H1 (cell line): Measurements from ENCODE around the gene HHAT. TPM values are rescaled to one million over a fixed set of nuclear protein-coding genes. Genes with fewer than 3 reads are reported as not detected.

Experiments
- CTCF ChIA-PET: fragments of 300-600 bp; sonication (Branson Sonifier 250); formaldehyde crosslinking; loops from one replicate; lab custom pipeline; 2021; ENCODE audit not compliant: partially characterized antibody; lab: Charles Lee
- POLR2A ChIA-PET: fragments of 300-600 bp; sonication (Branson Sonifier 250); formaldehyde crosslinking; loops from one replicate; lab custom pipeline; 2021; ENCODE audit warnings: inconsistent platforms; ENCODE audit not compliant: partially characterized antibody; lab: Charles Lee
- DNase-seq, 2 experiments: peaks; one replicate each; pipeline versions ENCODE4 v3.0.0 to v3.0.0-alpha.2; 2010 to 2022; ENCODE audit warnings: low spot score in 2 of 2, low read depth in 1 of 2, mixed read lengths in 1 of 2
- FAIRE-seq: peaks from 2 replicates; lab custom pipeline; 2011; peaks lifted over from hg19 to GRCh38; lab: Jason Lieb, UNC
- H2AFZ ChIP-seq: 2 replicates; pipeline ENCODE4 v1.8.1; 2012; ENCODE audit warnings: low read length, inconsistent platforms
- H2AK5ac ChIP-seq: 2 replicates; pipeline ENCODE4 v1.6.1; 2013; ENCODE audit warnings: low read depth, low read length
- H2BK120ac ChIP-seq: replicated peaks from 2 replicates; pipeline ENCODE3; 2013; ENCODE audit warnings: low read depth, low read length, inconsistent platforms
- H2BK12ac ChIP-seq: 2 replicates; pipeline ENCODE4 v1.6.1; 2013; ENCODE audit warnings: low read depth, low read length
- H2BK15ac ChIP-seq: 2 replicates; pipeline ENCODE4 v1.6.1; 2013; ENCODE audit warnings: low read length
- H2BK20ac ChIP-seq: 2 replicates; pipeline ENCODE4 v1.6.1; 2013; ENCODE audit warnings: low read length
- H2BK5ac ChIP-seq: 2 replicates; pipeline ENCODE4 v1.6.1; 2013; ENCODE audit warnings: low read depth, low read length
- H3K14ac ChIP-seq: 2 replicates; pipeline ENCODE4 v1.6.1; 2013; ENCODE audit warnings: inconsistent platforms; ENCODE audit not compliant: insufficient read length
- H3K18ac ChIP-seq: 2 replicates; pipeline ENCODE4 v1.6.1; 2013; ENCODE audit warnings: low read length; ENCODE audit errors: extremely low read depth
- H3K23ac ChIP-seq: 2 replicates; pipeline ENCODE4 v1.6.1; 2013; ENCODE audit warnings: inconsistent platforms; ENCODE audit not compliant: insufficient read length
- H3K23me2 ChIP-seq: 2 replicates; pipeline ENCODE4 v1.6.1; 2013; ENCODE audit warnings: low read depth, low read length
- H3K27ac ChIP-seq: 2 replicates; pipeline ENCODE4 v1.6.1; 2011; ENCODE audit warnings: low read depth, low read length, inconsistent platforms
- H3K27me3 ChIP-seq, 4 experiments: replicated peaks in 1 of 4; 1 replicate in 1 of 4; 2 replicates in 3 of 4; pipeline versions ENCODE4 v1.6.1 to v1.8.1; 2011 to 2013; ENCODE audit warnings: low read length in 3 of 4, mild to moderate bottlenecking in 3 of 4, inconsistent platforms in 2 of 4, mixed read lengths in 2 of 4, moderate library complexity in 1 of 4; ENCODE audit not compliant: control insufficient read depth in 3 of 4, insufficient read depth in 3 of 4; ENCODE audit errors: extremely low read depth in 1 of 4
- H3K36me3 ChIP-seq, 4 experiments: 2 replicates each; pipeline versions ENCODE4 v1.6.1 to v1.8.1; 2011 to 2013; ENCODE audit warnings: mild to moderate bottlenecking in 4 of 4, low read length in 3 of 4, moderate library complexity in 2 of 4, control low read depth in 1 of 4, inconsistent platforms in 1 of 4; ENCODE audit not compliant: insufficient read depth in 4 of 4, control insufficient read depth in 2 of 4
- H3K4ac ChIP-seq: replicated peaks from 2 replicates; pipeline ENCODE3; 2013; ENCODE audit warnings: low read length, low read depth, mixed read lengths, inconsistent platforms; ENCODE audit not compliant: insufficient read length
- H3K4me1 ChIP-seq, 4 experiments: replicated peaks in 1 of 4; 1 replicate in 1 of 4; 2 replicates in 3 of 4; pipeline versions ENCODE4 v1.6.1 to v1.8.1; 2011 to 2013; ENCODE audit warnings: low read length in 3 of 4, inconsistent platforms in 2 of 4, mixed read lengths in 1 of 4; ENCODE audit not compliant: insufficient read depth in 4 of 4, control insufficient read depth in 3 of 4
- H3K4me2 ChIP-seq, 2 experiments: 2 replicates each; pipeline versions ENCODE4 v1.6.1 to v1.8.1; 2011 to 2013; ENCODE audit warnings: low read depth in 2 of 2, low read length in 2 of 2, control low read depth in 1 of 2, inconsistent platforms in 1 of 2, mild to moderate bottlenecking in 1 of 2; ENCODE audit not compliant: insufficient read depth in 1 of 2
- H3K4me3 ChIP-seq, 4 experiments: fragments of 200-600, 300-600 bp in 1 of 4; sonication (generic), shearing (Covaris generic), sonication (Bioruptor Twin) in 1 of 4; 2 replicates each; pipeline versions ENCODE4 v1.5.1 to v1.8.1; 2011 to 2016; ENCODE audit warnings: low read length in 4 of 4, low read depth in 3 of 4, control low read depth in 2 of 4, inconsistent platforms in 2 of 4, mild to moderate bottlenecking in 2 of 4, mixed read lengths in 1 of 4, moderate library complexity in 1 of 4; ENCODE audit not compliant: insufficient read depth in 2 of 4; ENCODE audit errors: extremely low read depth in 1 of 4
- H3K56ac ChIP-seq: replicated peaks from 2 replicates; pipeline ENCODE3; 2013; ENCODE audit warnings: low read depth, mild to moderate bottlenecking, mixed read lengths, low read length, inconsistent platforms; ENCODE audit not compliant: insufficient read length
- H3K79me1 ChIP-seq: 2 replicates; pipeline ENCODE4 v1.6.1; 2013; ENCODE audit warnings: low read depth, low read length, control low read depth
- H3K79me2 ChIP-seq, 2 experiments: 2 replicates each; pipeline versions ENCODE4 v1.6.1 to v1.8.1; 2012 to 2013; ENCODE audit warnings: low read length in 2 of 2, mild to moderate bottlenecking in 2 of 2, inconsistent platforms in 1 of 2; ENCODE audit not compliant: insufficient read depth in 2 of 2, control insufficient read depth in 1 of 2
- H3K9ac ChIP-seq, 4 experiments: replicated peaks in 1 of 4; 1 replicate in 1 of 4; 2 replicates in 3 of 4; pipeline versions ENCODE4 v1.6.1 to v1.8.1; 2011 to 2013; ENCODE audit warnings: low read depth in 3 of 4, low read length in 3 of 4, control low read depth in 2 of 4, mild to moderate bottlenecking in 2 of 4, moderate library complexity in 2 of 4, inconsistent platforms in 1 of 4; ENCODE audit errors: extremely low read depth in 1 of 4
- H3K9me3 ChIP-seq, 2 experiments: 2 replicates each; pipeline versions ENCODE4 v1.6.1 to v1.8.1; 2012 to 2013; ENCODE audit warnings: mild to moderate bottlenecking in 2 of 2, moderate library complexity in 2 of 2, control low read depth in 1 of 2, inconsistent platforms in 1 of 2, low read depth in 1 of 2, low read length in 1 of 2, mixed read lengths in 1 of 2; ENCODE audit not compliant: insufficient read depth in 2 of 2
- H4K20me1 ChIP-seq, 2 experiments: replicated peaks in 1 of 2; 2 replicates each; pipeline versions ENCODE3 to v1.8.1; 2011 to 2013; ENCODE audit warnings: inconsistent platforms in 2 of 2, low read length in 2 of 2, mild to moderate bottlenecking in 1 of 2; ENCODE audit not compliant: insufficient read depth in 2 of 2, control insufficient read depth in 1 of 2
- H4K5ac ChIP-seq: 2 replicates; pipeline ENCODE4 v1.6.1; 2013; ENCODE audit warnings: low read length, low read depth, mixed read lengths, inconsistent platforms; ENCODE audit not compliant: insufficient read length
- H4K8ac ChIP-seq: 2 replicates; pipeline ENCODE4 v1.8.0; 2013; ENCODE audit warnings: mild to moderate bottlenecking, moderate library complexity, low read length, inconsistent platforms; ENCODE audit not compliant: insufficient read depth; ENCODE audit errors: extremely low read depth
- H4K91ac ChIP-seq: replicated peaks from 2 replicates; pipeline ENCODE3; 2013; ENCODE audit warnings: low read length, mixed read lengths, inconsistent platforms; ENCODE audit not compliant: insufficient read length
- TBP ChIP-seq: IDR thresholded peaks from 2 replicates; pipeline ENCODE4 v1.6.1; 2011; ENCODE audit warnings: low read depth, low read length, improper control_type of control experiment
- WGBS, 2 experiments: shearing (Covaris generic) in 1 of 2; methylation state at CpG; one replicate each; pipeline versions ENCODE4 v1.1.6 to v1.1.7; 2013 to 2015; ENCODE audit warnings: low lambda C conversion rate in 2 of 2, mixed read lengths in 2 of 2, inconsistent platforms in 1 of 2, low coverage in 1 of 2, missing lambda C conversion rate in 1 of 2; ENCODE audit not compliant: insufficient replicate concordance in 2 of 2, insufficient coverage in 1 of 2, insufficient read length in 1 of 2; ENCODE audit errors: extremely low coverage in 1 of 2, missing lambda C conversion rate in 1 of 2; 5-methylcytosine and 5-hydroxymethylcytosine counted together
- polyA plus RNA-seq, 7 experiments: library from polyadenylated mRNA; depleted of rRNA in 3 of 7; stranded (reverse) in 5 of 7; unstranded in 2 of 7; fragments of >200 nt in 5 of 7; fragments of 200-250 nt in 2 of 7; gene quantifications; 1 replicate in 5 of 7; 2 replicates in 1 of 7; 4 replicates in 1 of 7; pipeline versions ENCODE4 v1.2.1 to v1.2.3, GENCODE V29; 2011 to 2013; ENCODE audit warnings: missing spikeins in 2 of 7, mixed read lengths in 2 of 7
- total RNA-seq: library from RNA; stranded (reverse); fragmentation: NEBNext Ultra II Directional; extraction: Animal tissue kit (Norgen Biotek cat#: 25700); gene quantifications from 2 replicates; pipeline ENCODE4 v1.2.1, GENCODE V29; 2021

Gene HHAT
- total and polyA plus RNA-seq, 2 of the 8 experiments (the other 6 are each of a cell fraction or from before 2014, with no cell fraction given): 0.15 to 0.51 TPM

- H3K23ac ChIP-seq: no peak overlapping the region
- no peaks in the 10 kb centered on the region for H4K20me1 ChIP-seq
- H4K91ac ChIP-seq: no peak overlapping the region
- peaks cover 2 to 6% (median 3%) of the 10 kb centered on the region in 4 experiments; a peak in 3 of 7 replicates for H3K4me1 ChIP-seq
- H3K18ac ChIP-seq: no peak overlapping the region
- H3K9ac ChIP-seq: no peak overlapping the region
- no peak for FAIRE-seq
- no peaks in the 10 kb centered on the region for H3K79me1 ChIP-seq
- no peaks in the 10 kb centered on the region for H3K36me3 ChIP-seq
- no peak overlapping the region for H2BK20ac ChIP-seq
- no peak overlapping the region for H4K5ac ChIP-seq
- H3K4me3 ChIP-seq: no peak overlapping the region
- H2AK5ac ChIP-seq: no peak overlapping the region
- H3K14ac ChIP-seq: no peak overlapping the region
- TF ChIP-seq TBP: no peak
- TF ChIP-seq, all 59 proteins: peak for 0
- no peak overlapping the region for H2BK12ac ChIP-seq
- no peak overlapping the region for H4K8ac ChIP-seq
- ChIA-PET POLR2A (interaction anchor here (2.5 kb wide), 1 partner anchor 45 kb away, joined by 9 read pairs; no protein-coding TSS in a partner anchor), CTCF (interaction anchor here (0.7 to 4.8 kb wide), 9 partner anchors 10 to 1050 kb away, joined by 3 to 33 read pairs (median 4); partner anchors contain the start of gene KCNH1)
- H2BK120ac ChIP-seq: no peak overlapping the region
- no peak overlapping the region for H2BK5ac ChIP-seq
- no peaks in the 10 kb centered on the region for H3K23me2 ChIP-seq
- H3K4me2 ChIP-seq: no peak overlapping the region
- 82% methylated on average over 7 of the region's 7 CpGs; no CpG with 5 or more reads in 1 of the 2 experiments for WGBS, 2 experiments
- no peaks in the 10 kb centered on the region for H3K9me3 ChIP-seq
- H3K27ac ChIP-seq: no peak overlapping the region
- no peak overlapping the region for H2AFZ ChIP-seq
- no peaks in the 10 kb centered on the region for H3K27me3 ChIP-seq
- H3K56ac ChIP-seq: no peak overlapping the region
- H2BK15ac ChIP-seq: no peak overlapping the region; the same call in 1 of the 2 replicates
- no peaks in the 10 kb centered on the region for H3K79me2 ChIP-seq
- DNase-seq: no peak
- H3K4ac ChIP-seq: no peak overlapping the region
Observed at GRCh38 chr1:210418863-210419650, 90.4 kb downstream of the HHAT start.
